GM18907 (cell line): ENCODE measurements around the gene MARK1.

Experiments
- ATAC-seq: cut with Tn5 transposase; IDR thresholded peaks from one replicate; pipeline ENCODE4 v1.9.1; 2021; ENCODE audit warnings: mild to moderate bottlenecking, moderate library complexity; ENCODE audit not compliant: unreplicated experiment

MARK1 gene

GRCh38 chr1:220687809-220688208 lies 159.9 kb downstream of the MARK1 start:
- ATAC-seq, result no peak

GRCh38 chr1:220689666-220690065 lies 161.7 kb downstream of the MARK1 start:
- no peak for ATAC-seq

- peak; percentile 93 for ATAC-seq
These were observed 162.5 kb downstream of the MARK1 start, which contains the start of gene C1orf115 for GRCh38 chr1:220690140-220691052. Gene C1orf115 (plus strand): TSS chr1:220690363. CDS start chr1:220690403, 40 bp downstream.

- ATAC-seq, result no peak
These were observed 163.2 kb downstream of the MARK1 start for GRCh38 chr1:220691053-220691684.

GRCh38 chr1:220692436-220693228 lies 164.7 kb downstream of the MARK1 start:
- no peak for ATAC-seq

- ATAC-seq, result no peak
These were observed 167.0 kb downstream of the MARK1 start for GRCh38 chr1:220694866-220695382.

GRCh38 chr1:220695426-220695825 lies 167.5 kb downstream of the MARK1 start:
- no peak for ATAC-seq

- no peak for ATAC-seq
These were observed 168.4 kb downstream of the MARK1 start for GRCh38 chr1:220696226-220696862.

GRCh38 chr1:220696863-220697231 lies 168.9 kb downstream of the MARK1 start:
- no peak for ATAC-seq

GRCh38 chr1:220697326-220697725 lies 169.4 kb downstream of the MARK1 start:
- ATAC-seq, result no peak

GRCh38 chr1:220698607-220699016 lies 170.7 kb downstream of the MARK1 start:
- ATAC-seq, result no peak

- no peak for ATAC-seq
These were observed 171.1 kb downstream of the MARK1 start for GRCh38 chr1:220699044-220699443.

GRCh38 chr1:220700556-220701179 lies 172.7 kb downstream of the MARK1 start:
- no peak for ATAC-seq

GRCh38 chr1:220701974-220702373 lies 174.0 kb downstream of the MARK1 start:
- no peak for ATAC-seq

- ATAC-seq, result no peak
These were observed 174.9 kb downstream of the MARK1 start for GRCh38 chr1:220702733-220703270.

GRCh38 chr1:220703305-220703704 lies 175.4 kb downstream of the MARK1 start:
- ATAC-seq, result no peak

- no peak for ATAC-seq
These were observed 177.8 kb downstream of the MARK1 start for GRCh38 chr1:220705782-220706181.

GRCh38 chr1:220706480-220706879 lies 178.5 kb downstream of the MARK1 start:
- ATAC-seq, result no peak

GRCh38 chr1:220707160-220707559 lies 179.2 kb downstream of the MARK1 start:
- ATAC-seq, result no peak

- no peak for ATAC-seq
These were observed 180.3 kb downstream of the MARK1 start for GRCh38 chr1:220708244-220708643.
